Thoracic aorta (tissue), 2 donors: ENCODE data around the gene MAP3K5. TPM values are rescaled to one million over a fixed set of nuclear protein-coding genes. Genes with fewer than 3 reads are reported as not detected.
"Not testable (repeated sequence)": the region's sequence is repeated elsewhere in the genome, so short reads cannot be mapped to it uniquely, and the experiment has no call there.

ENCODE experiments used
- ATAC-seq: fragments of 150-250 bp; one replicate; pipeline ENCODE4 v1.8.0; 2017; ENCODE audit warnings: low read depth; ENCODE audit not compliant: insufficient number of reproducible peaks, low FRiP score
- DNase-seq: peaks from one replicate; pipeline ENCODE4 v3.0.0-alpha.2; 2020; ENCODE audit warnings: low spot score
- H3K27ac ChIP-seq, 2 donors: fragments of 200-600 bp; sonication (generic); 1 replicate in 1 of 2; 2 replicates in 1 of 2; pipeline ENCODE4 v1.5.1; 2016; ENCODE audit warnings: mild to moderate bottlenecking in 2 of 2, moderate library complexity in 2 of 2
- H3K27me3 ChIP-seq: fragments of 200-600 bp; sonication (generic); replicated peaks from 2 replicates; pipeline ENCODE4 v1.6.0; 2016; ENCODE audit warnings: mild to moderate bottlenecking; ENCODE audit not compliant: insufficient read depth
- H3K36me3 ChIP-seq: fragments of 200-600 bp; sonication (generic); one replicate; pipeline ENCODE4 v1.5.1; 2016
- H3K4me1 ChIP-seq, 2 donors: fragments of 200-600 bp; sonication (generic); 1 replicate in 1 of 2; 2 replicates in 1 of 2; pipeline versions ENCODE4 v1.5.1 to v1.6.0; 2016; ENCODE audit warnings: low read depth in 2 of 2, mild to moderate bottlenecking in 1 of 2; ENCODE audit not compliant: control insufficient read depth in 1 of 2
- H3K4me3 ChIP-seq: fragments of 200-600 bp; sonication (generic); 2 replicates; pipeline ENCODE4 v1.5.1; 2016; ENCODE audit warnings: mild to moderate bottlenecking
- H3K9me3 ChIP-seq: fragments of 200-600 bp; sonication (generic); 2 replicates; pipeline ENCODE4 v1.5.1; 2016
- total RNA-seq, 2 donors: library from RNA; depleted of rRNA; stranded (reverse); fragments of >200 nt; gene quantifications; one replicate each; pipeline versions ENCODE4 v1.1.0 to v1.2.3, GENCODE V29; 2016
- TF ChIP-seq, protein P1 (sequence below): fragments of 200-600 bp; sonication (generic); IDR thresholded peaks from one replicate; pipeline ENCODE4 v1.5.1; 2019; ENCODE audit warnings: antibody characterized with exemption

Gene MAP3K5
- total RNA-seq, 2 donors from 2014 or later: 73.6 to 101 TPM

DNA sequence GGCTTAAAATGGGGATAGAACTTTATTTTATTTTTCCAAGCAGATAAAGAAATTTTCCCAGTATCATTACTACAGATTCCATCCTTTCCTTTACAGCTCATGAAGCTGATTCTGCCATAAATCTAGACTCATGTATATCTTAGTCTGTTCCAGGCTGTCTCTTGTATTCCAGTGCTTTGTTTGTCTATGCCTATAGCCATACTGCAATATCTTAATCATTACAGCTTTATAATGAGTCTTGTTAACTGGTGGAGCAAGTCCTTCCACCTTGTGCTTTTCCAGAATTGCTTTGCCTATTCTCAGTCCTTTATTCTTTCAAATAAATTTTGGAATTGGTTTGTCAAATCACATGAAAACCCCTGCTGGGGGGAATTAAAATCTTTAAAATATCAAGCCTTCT, 99.2 kb downstream of the MAP3K5 start:
- Histone ChIP-seq H3K4me1 (peaks cover 18 to 50% of the 10 kb centered on the region in 2 donors), H3K36me3 (peaks cover 5% of the 10 kb centered on the region), H3K4me3 (no peak overlapping the region), H3K27ac (no peak overlapping the region), H3K9me3 (no peaks in the 10 kb centered on the region), H3K27me3 (no peaks in the 10 kb centered on the region)
- DNase-seq (no peak), ATAC-seq (no peak)
- TF ChIP-seq, protein P1, sequence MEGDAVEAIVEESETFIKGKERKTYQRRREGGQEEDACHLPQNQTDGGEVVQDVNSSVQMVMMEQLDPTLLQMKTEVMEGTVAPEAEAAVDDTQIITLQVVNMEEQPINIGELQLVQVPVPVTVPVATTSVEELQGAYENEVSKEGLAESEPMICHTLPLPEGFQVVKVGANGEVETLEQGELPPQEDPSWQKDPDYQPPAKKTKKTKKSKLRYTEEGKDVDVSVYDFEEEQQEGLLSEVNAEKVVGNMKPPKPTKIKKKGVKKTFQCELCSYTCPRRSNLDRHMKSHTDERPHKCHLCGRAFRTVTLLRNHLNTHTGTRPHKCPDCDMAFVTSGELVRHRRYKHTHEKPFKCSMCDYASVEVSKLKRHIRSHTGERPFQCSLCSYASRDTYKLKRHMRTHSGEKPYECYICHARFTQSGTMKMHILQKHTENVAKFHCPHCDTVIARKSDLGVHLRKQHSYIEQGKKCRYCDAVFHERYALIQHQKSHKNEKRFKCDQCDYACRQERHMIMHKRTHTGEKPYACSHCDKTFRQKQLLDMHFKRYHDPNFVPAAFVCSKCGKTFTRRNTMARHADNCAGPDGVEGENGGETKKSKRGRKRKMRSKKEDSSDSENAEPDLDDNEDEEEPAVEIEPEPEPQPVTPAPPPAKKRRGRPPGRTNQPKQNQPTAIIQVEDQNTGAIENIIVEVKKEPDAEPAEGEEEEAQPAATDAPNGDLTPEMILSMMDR: no peak

GRCh38 chr6:136687894-136688293, 104.4 kb downstream of the MAP3K5 start:
- H3K4me3 ChIP-seq, ATAC-seq, H3K36me3 ChIP-seq, H3K9me3 ChIP-seq, DNase-seq, H3K27me3 ChIP-seq: not testable (repeated sequence)
- Histone ChIP-seq H3K4me1 (peaks cover 39 to 61% of the 10 kb centered on the region in 2 donors), H3K27ac (peak overlapping the region; percentile 16 to 39)

GRCh38 chr6:136685540-136686108, 106.7 kb downstream of the MAP3K5 start:
- no peak for DNase-seq
- Histone ChIP-seq H3K4me3 (peak overlapping the region; percentile 14), H3K27me3 (no peaks in the 10 kb centered on the region), H3K9me3 (no peaks in the 10 kb centered on the region), H3K27ac (peak overlapping the region; percentile 70 to 78), H3K36me3 (no peaks in the 10 kb centered on the region), H3K4me1 (peaks cover 37 to 79% of the 10 kb centered on the region in 2 donors)
- ATAC-seq: no peak
- TF ChIP-seq, protein P1: no peak

GRCh38 chr6:136684466-136684865, 107.8 kb downstream of the MAP3K5 start:
- DNase-seq: no peak
- Histone ChIP-seq H3K27me3 (no peaks in the 10 kb centered on the region), H3K9me3 (no peaks in the 10 kb centered on the region), H3K4me1 (peaks cover 37 to 78% of the 10 kb centered on the region in 2 donors), H3K36me3 (no peaks in the 10 kb centered on the region), H3K4me3 (no peak overlapping the region), H3K27ac (peak overlapping the region; percentile 70 to 78)
- TF ChIP-seq, protein P1: no peak
- ATAC-seq: no peak

- no peak for DNase-seq
- TF ChIP-seq, protein P1: no peak
- Histone ChIP-seq H3K4me3 (no peak overlapping the region), H3K36me3 (no peaks in the 10 kb centered on the region), H3K27me3 (no peaks in the 10 kb centered on the region), H3K9me3 (no peaks in the 10 kb centered on the region), H3K27ac (peak overlapping the region; percentile 70 to 78), H3K4me1 (peaks cover 37 to 69% of the 10 kb centered on the region in 2 donors)
- ATAC-seq: no peak
Measured at GRCh38 chr6:136683209-136683941, 108.9 kb downstream of the MAP3K5 start.
